ENCODE measurements around the gene MBNL2.

The MBNL2 gene

DNA sequence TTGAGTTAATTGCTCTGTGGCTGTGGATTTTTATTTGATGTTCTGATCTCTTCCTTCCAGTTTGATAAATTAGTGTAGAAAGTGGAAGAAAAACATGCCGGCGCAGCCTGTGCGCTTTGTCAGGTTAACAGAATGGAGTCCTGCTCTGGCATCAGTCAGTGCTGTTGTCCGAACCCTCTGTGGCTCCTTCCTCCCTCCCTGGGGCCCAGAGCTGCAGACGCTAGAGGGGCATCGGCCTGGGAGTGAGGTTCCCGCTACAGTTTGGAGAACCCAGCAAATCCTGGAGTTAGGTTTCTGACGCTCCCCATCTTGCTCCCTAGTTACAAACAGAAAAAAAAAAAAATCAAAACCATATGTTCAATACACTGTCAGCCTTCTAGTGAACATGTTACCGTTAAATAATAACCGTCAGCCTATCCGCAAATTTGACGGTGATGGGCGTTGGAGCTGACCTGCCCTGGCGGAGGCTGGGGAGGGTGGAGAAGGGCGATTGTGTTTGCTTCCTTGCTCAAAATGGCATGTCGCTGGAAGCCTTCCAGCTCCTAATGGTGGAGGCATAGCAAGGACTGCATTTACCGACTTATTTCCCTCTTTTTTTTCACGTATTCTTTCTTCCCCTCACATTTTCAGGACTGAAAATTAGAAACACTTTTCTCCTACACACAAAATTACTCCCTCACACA is 13.6 kb downstream of the MBNL2 start:
- DNase-seq: no peak

GRCh38 chr13:97237388-97237787 is 15.3 kb downstream of the MBNL2 start:
- DNase-seq: no peak

GRCh38 chr13:97238432-97238831 is 16.3 kb downstream of the MBNL2 start:
- DNase-seq: no peak

- no peak for DNase-seq
These were observed 16.8 kb downstream of the MBNL2 start for GRCh38 chr13:97238883-97239282.

DNA sequence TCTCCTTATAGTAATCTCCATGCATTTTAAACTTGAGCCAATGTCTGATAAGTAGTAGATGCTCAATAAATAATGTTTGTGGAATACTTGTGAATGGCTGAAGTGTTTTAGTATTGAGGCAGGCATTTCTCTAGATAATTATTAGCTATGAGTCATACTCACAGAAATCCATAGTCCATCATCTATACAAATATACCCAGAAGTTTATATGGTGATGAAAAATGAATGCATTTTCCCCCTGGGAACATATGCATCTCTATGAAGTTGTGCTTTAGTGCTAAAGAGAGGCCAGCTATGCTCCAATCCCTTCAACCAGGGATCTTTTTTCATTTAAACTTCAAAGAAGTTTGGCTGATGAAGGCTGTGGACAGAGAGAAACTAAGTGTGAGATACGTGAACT is 17.2 kb downstream of the MBNL2 start:
- DNase-seq: no peak

GRCh38 chr13:97239943-97240787 is 18.0 kb downstream of the MBNL2 start:
- no peak for DNase-seq

DNA sequence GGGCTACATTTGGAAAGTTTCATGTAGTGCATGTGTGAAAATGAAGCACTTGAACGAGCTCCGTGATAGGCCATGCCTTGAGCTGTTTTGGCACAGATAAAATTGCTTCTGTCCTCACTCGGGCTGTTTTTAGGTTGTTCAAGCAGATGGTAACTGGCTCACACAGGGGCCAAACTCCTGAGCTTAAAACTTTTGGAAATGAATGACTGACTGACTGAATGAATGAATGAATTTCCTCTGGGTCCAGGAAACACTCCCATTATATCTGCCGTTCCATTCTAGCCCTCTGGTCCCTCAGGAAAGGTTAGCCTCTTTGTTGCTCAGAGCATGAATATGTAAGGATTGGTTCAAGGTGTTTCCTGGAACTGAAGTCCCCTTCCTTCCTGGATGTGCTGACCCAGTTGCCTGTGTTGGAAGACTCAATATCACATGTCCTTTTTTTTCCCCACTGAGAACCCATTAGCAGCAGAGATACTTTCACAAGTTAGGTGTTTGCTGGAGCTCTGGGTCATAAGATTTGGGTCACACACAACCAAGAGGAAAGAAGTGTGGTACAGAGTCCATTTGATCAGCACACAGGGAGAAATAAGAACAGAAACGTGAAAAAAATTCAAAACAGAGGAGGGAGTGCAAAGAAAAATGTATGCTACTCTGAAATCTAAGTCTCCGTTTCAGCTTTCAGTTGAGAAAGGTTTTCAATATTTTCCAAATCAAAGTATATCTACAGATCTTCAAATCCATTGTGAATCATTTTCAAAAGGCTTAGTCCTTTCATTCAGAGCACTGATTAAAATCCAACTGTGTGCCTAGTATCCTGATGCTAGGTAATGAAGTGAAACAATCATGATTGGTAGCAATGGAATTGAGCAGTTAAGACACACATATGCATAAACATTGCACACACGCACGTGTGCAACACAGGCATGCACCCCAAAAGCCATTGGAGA is 18.9 kb downstream of the MBNL2 start:
- DNase-seq: no peak

GRCh38 chr13:97241761-97242160 is 19.6 kb downstream of the MBNL2 start:
- no peak for DNase-seq

DNA sequence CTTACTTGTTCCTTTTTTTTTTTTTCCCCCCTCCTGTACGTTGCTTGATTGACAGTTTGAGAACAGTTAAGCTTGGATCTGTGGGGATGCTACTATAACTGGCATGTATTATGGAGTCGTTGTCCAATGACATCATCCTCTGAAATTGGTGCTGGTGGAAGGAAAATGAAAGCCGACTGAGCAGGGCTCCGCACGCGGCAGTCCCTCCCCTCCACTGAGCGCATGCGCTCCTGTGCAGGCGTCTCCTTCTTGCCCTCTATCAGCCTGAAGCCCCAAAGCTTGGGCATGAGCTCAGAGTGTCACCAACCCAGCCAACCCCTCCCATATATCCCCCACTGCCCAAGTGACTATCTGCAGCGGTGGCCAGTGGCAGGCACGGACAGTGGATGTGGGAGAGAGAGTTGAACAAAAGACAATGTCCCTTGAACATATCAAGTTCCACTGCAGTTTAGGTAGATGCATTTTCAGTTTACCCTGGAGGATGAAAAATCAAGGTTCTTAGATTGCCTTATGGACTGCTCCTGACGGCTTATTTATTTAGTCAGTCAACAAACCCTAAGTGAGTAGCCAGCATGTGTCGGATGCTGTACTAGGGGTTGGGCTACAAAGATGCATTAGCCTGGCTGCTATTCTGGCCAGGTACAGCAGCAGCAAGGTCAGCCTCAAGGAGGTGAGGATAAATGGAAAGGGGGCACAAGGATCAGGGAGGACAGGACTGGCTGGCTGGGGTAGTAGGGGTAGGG is 20.8 kb downstream of the MBNL2 start:
- DNase-seq: no peak

GRCh38 chr13:97243915-97244781 is 22.0 kb downstream of the MBNL2 start:
- DNase-seq: no peak

DNA sequence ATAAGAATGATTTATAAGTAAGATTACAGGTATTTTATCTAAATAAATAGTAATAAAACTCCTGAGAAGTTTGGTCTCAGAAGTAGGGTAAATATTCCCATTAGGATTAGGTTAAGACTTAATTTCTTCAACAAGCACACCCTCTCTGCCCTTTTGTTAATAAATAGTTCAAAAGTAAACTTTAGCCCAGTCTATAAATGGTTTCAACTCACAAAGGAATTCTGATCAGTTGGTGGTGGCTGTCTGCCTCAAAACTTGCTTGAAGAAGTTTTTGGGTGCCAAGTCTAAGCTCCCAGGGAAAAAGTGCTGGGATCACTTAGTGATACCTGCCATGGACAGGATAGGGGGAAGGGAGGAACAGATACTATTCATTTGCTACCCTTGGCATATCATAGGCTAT is 22.9 kb downstream of the MBNL2 start:
- DNase-seq: no peak

DNA sequence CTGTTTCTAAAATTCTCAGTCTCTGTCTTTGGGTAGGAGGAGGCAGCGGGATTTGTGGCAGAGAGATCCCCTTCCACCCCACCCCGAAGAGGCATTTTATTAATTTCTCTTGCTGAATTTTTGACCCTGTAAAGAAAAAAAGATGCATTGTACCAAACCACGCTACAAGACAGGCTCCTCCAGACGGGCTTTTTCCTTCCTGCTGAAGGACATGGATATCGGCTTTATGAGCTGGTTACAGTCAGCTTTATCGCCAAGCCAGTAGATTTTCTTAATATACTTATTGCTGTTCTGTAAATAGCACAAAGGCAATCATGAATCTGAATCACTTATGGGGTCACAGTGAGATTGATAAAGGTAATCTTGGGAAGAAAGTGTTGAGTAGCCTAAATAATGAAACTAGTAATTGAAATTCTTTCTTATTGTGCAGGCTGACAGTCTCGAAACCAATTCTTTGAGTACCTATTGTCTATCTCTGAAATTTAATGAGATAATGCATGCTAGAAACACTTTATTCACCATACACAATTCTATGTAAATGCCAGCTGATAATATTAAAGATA is 24.5 kb downstream of the MBNL2 start:
- DNase-seq: no peak

- no peak for DNase-seq
These were observed 26.1 kb downstream of the MBNL2 start for GRCh38 chr13:97248243-97248642.

DNA sequence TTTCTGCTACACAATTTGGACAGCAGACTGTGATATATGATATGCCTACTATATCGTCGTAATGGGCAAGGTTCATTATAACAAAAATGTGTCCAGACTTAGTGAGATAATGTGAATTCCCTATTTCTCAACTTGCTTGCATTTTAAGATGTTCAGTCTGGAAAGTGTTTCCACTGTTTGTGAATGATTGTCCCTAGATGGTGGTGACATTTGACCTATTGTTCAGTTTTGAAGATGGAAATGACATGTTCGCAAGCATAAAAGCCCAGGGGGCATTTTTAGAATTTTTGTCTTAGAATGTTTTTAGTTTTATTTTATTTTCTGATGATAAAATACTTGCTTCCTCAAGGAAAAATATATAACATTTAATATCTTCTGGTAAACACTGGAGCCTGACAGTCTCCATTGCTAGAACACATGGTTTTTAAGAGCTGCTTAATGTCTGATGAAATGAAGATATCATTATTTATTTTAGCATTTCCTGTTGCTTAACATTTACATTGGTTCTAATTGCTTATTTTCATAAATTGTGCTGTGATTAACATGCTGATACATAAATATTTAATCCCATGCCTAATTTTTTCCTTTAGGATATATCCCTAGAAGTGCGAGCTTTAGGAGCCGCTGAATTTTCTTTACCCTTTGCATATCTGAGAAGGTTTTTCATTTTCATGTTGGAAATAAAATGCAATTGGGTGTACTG is 27.1 kb downstream of the MBNL2 start:
- no peak for DNase-seq

DNA sequence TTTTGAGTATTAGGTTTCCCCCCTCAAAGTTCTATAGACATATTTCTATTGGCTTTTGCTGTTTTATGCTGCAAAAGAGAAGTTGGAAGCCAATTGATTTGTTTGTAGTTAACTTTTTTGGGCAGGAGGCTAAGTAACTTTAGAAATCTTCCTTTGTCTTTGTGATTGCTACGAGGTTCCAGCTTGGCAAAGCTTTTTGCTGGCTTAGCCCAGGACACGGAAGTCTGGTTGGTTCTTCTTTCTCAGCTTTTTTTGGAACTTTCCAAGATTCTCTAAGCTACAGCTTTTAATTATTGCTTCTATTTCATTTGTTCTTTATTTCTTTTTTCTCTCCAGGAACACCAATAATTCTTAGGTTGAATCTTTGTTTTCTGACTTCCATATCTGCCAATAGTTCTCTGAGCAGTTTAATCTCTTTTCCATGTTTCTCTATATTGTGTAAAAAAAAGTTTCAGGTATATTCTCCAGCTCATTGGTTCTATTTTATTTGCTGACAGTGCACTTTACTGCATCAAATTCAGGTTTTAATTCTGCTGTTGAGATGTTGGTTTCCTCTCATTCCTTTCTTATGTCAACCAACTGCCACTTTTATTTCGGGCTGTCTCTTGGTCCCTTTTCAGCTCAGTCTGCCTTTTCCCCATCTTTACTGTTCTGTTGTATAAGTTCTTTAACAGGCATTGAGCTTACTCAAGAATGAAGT is 27.8 kb downstream of the MBNL2 start:
- no peak for DNase-seq

DNA sequence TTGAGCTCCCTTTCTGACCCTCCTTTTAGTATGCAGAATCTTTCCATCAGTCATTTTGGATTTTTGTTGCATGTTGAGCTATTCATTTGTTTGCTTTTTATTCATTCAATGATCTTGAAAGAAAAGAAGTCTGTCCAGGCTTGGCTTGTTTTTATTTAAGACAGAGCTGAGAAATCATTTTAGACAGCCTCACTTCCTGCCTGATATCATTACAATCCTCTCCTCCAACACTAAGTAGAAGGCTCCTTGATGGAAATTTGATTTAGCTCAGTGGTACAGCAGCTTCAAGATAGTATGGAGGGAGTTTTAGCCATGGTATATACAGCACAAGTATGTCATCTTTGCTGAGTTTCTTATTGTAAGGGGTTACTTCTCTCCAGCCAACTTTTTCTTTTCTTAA is 28.4 kb downstream of the MBNL2 start:
- no peak for DNase-seq

- no peak for DNase-seq
These were observed 30.6 kb downstream of the MBNL2 start for GRCh38 chr13:97252735-97253134.

- DNase-seq: no peak
These were observed 31.6 kb downstream of the MBNL2 start for GRCh38 chr13:97253581-97254293.

DNA sequence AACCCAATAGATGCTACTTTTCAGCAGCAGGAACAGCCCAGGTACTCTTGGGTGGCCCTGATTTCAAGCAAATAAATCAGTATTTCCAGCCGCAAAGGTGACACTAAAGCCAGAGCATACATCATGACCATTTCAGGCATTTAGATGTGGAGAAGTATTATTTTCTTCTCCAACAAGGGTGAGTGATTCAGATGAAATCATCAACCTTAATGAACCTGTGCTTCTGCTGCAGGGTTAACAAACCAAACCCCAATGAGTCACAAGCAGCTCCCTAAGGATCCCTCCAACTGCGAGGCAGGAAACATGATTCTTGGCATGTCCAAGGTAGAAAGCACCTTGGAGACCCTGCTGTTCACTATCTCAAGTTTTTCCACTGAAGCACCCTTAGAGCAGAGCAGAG is 32.7 kb downstream of the MBNL2 start:
- DNase-seq: no peak
